ENCODE data around the gene UTP3.

Gene UTP3

DNA sequence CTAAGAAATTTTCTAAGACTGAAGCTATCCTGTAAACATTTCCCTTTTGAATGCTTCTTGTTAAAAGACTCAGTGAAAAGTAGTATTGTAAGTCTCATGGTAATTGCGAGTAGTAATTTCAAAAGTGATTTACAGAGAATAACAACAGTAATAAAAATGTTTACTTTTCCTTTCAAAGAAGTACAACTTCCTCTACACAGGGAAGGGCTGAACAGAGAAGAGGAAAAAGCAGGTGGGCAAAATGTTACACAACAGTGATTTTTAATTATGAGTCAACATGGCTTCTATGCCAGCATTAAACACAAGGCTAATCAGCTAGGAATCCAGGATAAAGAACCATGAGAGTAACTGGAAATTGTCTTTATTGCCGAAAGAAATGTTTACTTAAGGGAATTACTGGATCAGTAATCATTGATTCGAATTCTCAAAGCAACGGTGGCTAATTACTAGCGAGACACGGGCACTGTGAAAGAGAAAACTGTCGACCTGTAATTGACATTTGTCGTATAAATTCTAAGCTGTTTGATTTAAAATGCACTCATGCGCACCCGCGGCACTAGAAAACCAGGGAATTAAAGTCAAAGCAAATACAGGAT lies 15.4 kb downstream of the UTP3 start:
- peak overlapping the region; percentile 98 for H3K4me3 ChIP-seq (ENCODE audit: low read length)

DNA sequence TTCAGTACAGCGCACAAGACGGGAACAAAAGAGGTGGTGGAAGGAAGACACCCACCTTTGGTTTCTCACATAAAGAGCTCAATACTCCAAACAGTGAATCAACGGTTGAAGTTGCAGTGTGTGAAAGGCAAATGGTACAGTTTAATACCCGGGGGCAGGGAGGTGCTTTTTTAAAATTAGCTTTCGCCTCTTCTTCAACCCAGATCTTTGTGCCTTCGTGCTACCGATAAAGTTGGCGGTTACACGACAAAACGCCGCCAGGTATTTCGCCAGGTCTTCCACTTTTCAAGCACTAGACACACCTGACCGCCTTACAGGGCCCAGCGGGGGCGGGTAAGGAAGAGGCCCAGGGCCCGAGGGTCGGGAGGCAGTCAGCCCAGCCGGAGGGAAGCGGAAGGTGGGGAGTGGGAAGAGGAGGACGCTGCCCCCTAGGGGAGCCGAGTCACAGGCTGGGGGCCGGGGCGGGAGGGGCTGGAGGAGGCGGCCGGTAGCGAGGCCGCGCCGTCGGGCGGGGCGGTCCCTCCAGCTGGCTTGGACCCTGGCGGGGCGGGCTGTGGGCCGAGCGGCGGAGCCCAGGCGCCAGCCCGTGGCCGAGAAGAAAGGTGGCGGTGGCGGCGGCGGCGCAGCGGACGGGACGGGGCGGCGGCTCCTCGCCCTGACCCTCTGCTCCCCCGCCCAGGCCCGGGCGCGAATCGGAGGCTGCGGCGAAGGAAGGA lies 16.0 kb downstream of the UTP3 start:
- no peak for TF ChIP-seq ZNF274 (IDR thresholded peaks at IDR 0.05; ENCODE audit: low read depth, low read length)
- peak overlapping the region; percentile 98 for H3K4me3 ChIP-seq (ENCODE audit: low read length)

More for the DNA sequence above, 15.4 kb downstream of the UTP3 start:
- TF ChIP-seq ZNF274 (IDR thresholded peaks at IDR 0.05; ENCODE audit: low read depth, low read length) = no peak

DNA sequence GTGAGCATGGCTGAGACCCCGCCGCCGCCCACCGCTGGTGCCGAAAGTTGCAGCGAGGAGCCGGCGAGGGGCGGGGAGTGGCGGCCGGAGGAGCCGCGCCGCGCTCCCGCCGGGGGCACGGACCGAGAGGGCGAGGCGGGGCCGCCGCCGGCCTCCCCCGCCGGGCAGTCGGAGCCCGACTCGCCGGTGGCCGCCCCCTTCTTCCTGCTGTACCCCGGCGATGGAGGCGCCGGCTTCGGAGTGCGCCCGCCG lies 16.5 kb downstream of the UTP3 start:
- no peak for TF ChIP-seq ZNF274 (IDR thresholded peaks at IDR 0.05; ENCODE audit: low read depth, low read length)
- peak overlapping the region; percentile 98; the same call in 1 of the 2 replicates for H3K4me3 ChIP-seq (ENCODE audit: low read length)

DNA sequence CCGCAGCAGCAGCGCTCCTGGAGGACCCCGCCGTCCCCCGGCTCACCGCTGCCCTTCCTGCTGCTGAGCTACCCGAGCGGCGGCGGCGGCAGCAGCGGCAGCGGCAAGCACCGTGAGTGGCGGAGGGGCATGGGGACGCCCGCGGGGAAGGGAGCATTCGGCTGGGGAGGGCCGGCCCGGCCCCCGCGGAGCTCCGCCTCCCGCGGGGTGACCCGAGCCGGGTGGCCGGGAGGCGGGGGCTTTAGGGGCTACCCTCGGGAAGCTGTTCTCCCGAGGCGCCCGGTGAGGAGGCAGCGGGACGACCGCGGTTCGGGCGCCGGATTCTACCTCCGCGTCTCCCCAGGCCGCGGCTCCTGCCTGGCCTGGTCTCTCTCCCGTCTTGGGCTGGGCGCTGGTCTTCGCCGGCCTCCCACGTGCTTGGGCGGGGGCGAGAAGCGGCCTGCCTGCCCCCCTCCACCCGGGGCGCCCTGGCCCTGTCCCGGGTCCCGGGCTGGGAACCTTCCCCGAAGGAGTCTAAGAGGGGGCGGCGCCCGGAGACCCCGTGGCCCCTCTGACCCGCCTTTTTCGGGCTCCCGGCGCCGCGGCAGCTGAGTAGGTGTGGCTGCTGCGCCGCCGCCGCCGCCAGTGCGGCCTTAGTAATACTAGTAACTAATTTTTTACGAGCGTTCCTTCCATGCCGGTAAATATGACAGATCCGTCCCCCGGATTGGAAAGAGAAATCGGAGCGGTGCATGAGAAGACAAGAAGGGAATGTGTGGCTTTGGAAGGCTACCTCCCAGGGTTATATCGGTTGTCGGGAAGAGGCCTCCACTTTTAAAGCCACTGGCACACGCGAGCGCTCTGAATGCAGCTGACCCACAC lies 17.1 kb downstream of the UTP3 start:
- no peak for TF ChIP-seq ZNF274 (IDR thresholded peaks at IDR 0.05; ENCODE audit: low read depth, low read length)
- H3K4me3 ChIP-seq (ENCODE audit: low read length) = peak overlapping the region; percentile 98

DNA sequence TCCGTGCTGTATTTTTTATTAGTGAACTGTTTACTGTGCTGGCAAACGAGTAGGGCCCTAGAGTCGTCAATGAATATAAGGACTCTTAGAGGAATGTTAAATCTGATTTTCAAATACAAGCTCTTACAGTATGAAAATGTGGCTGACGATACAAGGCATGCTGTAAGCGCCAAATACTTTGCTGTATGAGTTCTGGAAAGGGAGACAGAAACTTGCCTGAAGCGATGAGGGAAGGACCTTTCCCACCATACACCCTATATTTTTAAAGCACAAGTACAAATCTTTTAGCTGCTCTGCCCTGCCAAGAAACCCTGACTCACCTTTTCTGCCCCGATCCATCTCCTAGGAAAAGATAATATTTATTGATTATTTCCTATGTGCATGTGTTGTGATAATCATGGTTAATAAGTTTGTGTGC lies 17.7 kb downstream of the UTP3 start:
- TF ChIP-seq ZNF274 (IDR thresholded peaks at IDR 0.05; ENCODE audit: low read depth, low read length) = no peak

DNA sequence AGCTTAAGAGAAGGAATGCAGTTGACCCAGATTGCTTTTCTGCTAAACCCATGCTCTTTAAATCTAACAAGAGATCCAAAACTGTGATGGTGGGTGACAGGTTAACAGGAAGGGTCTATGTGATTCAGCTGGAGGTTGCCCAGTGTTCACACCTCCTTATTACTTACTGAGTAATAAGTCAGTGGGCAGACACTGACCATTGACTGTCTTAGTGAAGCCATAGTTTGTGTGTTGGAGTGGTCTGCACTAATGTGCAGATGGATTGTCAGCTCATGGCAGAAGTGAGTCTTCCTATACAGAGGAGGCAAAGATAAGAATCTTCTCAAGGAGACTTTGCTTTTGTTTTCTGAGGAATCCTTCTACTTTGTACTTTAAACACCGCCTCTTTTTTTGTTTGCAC lies 18.2 kb downstream of the UTP3 start:
- no peak for TF ChIP-seq ZNF274 (IDR thresholded peaks at IDR 0.05; ENCODE audit: low read depth, low read length)
- H3K4me3 ChIP-seq (ENCODE audit: low read length) = peak overlapping the region; percentile 98

More for the DNA sequence above, 17.7 kb downstream of the UTP3 start:
- H3K4me3 ChIP-seq (ENCODE audit: low read length) = peak overlapping the region; percentile 98

DNA sequence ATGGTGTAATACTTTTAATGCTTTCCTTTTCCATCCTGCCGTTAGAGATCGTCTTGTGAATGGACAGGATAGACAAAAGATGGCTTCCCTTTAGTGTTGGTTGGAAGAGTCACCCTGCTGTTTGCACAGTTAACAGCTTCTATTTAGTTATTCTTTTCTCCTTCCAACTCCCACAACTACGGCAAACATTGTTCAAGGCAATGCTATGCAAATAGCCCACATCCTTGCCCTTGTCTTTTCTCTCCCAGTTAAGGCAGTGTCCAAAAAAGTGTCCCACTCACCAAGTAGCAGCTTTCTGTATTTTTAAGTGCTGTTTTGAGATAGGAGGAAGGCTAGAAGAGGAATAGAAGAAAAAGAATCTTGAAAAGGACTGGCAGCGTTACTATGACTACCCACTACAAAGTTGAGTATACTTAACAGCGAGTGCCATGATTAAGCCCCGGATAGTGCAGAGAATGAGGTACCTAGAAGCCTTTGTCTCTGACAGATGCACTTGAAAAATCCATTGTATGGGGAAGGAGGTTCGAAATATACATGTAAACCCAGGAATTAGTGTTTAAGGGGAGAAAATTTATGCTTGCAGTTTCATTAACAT lies 21.4 kb downstream of the UTP3 start:
- no peak overlapping the region for H3K4me3 ChIP-seq (ENCODE audit: low read length)
- TF ChIP-seq ZNF274 (IDR thresholded peaks at IDR 0.05; ENCODE audit: low read depth, low read length) = no peak

DNA sequence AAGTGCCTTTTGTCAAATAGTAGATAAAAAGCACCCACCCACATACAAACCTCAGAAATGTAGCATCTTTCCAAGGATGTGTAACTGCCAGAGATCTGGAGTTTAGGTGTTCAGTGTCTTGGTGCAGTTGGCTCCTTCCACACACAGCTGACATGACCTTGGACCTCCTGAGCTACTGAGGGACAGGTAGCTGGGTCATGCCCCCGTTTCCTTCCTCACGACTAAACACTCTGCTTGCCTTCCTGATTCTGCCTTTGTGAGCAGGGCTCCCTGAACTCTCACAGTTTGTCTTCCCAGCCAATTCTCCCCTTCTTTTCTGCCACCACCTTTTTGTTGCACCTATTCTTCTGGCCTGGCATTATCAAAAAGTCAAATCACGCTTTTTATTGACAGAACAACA lies 23.3 kb downstream of the UTP3 start:
- no peak for TF ChIP-seq ZNF274 (IDR thresholded peaks at IDR 0.05; ENCODE audit: low read depth, low read length)
- H3K4me3 ChIP-seq (ENCODE audit: low read length) = no peak overlapping the region

DNA sequence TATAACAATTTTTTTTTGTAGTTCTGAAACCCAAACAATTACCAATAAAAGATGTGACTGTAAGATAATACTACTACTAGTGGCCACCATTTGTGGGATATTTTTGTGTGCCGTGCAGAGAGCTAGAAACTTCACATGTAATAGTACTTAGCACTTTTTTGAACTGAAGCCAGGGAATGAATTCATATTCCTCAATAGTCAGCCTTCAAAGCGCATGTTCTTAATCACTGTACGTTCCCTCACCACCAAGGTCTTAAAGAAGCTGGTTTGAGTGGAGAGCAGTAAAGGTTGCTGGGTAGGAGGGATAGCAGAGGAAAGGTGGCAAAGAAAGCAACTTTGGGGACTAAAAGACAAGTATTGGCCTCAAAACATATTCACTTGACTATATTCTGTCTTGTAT lies 23.8 kb downstream of the UTP3 start:
- no peak overlapping the region for H3K4me3 ChIP-seq (ENCODE audit: low read length)
- no peak for TF ChIP-seq ZNF274 (IDR thresholded peaks at IDR 0.05; ENCODE audit: low read depth, low read length)

DNA sequence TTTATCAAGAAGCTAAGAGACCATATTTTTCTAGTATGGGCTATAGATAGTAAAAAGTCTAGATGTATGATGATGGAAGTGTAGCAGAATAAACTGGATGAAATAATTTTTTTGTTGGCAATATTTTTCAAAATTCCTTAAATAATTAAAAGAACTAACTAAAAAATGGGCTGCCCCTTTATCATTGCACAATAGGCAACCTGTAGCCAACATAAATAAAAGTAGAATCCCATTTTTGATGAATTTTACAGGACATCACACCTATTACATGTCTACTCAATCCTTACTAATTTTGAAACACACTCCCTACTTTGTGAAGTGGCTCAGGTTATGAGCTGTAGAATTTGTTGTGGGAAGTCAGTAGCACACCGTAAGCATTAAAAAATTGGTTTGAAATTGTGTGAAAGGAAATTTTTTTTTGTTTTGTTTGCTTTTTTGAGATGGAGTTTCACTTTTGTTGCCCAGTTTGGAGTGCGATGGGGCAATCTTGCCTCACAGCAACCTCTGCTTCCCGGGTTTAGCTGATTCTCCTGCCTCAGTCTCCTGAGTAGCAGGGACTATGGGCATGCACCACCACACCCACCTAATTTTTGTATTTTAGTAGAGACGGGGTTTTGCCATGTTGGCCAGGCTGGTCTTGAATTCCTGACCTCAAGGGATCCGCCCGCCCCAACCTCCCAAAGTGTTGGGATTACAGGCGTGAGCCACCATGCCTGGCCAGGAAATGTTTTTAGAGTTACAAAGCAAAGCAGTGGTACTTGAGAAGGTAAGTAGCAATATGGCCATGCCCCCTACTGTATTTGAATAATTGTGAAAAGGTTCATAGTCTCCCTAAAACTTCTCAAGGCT lies 24.5 kb downstream of the UTP3 start:
- TF ChIP-seq ZNF274 (IDR thresholded peaks at IDR 0.05; ENCODE audit: low read depth, low read length) = no peak
- H3K4me3 ChIP-seq (ENCODE audit: low read length) = peak overlapping the region; percentile 39; the same call in 1 of the 2 replicates

DNA sequence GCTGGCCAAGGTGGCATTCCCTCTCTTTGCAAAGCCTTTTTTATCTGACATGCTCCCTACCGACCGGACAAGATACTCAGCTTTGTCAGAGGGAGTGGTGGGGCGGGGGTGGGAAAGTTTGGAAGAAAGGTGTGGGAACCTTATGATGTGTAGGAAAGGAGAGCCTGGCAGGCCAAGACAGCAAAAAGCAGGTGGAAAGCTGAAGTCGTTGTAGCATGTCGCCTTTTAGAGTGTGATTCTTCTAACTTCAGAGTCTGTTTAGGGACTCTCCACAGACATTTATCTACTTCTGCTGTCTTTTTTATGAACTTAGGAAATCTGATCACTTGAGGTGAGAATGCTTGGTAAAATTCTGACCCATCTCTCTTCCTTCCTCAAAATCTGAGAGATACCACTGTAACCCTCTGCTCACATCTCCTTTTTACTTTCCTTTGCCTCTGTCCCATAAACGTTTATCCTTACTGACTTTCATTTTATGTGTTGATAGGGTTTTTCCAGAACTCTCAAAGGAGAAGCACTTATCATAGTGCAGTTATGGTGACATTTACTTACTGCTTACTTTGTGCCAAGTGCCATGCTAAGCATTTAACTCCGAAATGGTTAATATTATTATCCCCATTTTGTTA lies 25.2 kb downstream of the UTP3 start:
- TF ChIP-seq ZNF274 (IDR thresholded peaks at IDR 0.05; ENCODE audit: low read depth, low read length) = no peak
- H3K4me3 ChIP-seq (ENCODE audit: low read length) = peak overlapping the region; percentile 59; the same call in 1 of the 2 replicates

DNA sequence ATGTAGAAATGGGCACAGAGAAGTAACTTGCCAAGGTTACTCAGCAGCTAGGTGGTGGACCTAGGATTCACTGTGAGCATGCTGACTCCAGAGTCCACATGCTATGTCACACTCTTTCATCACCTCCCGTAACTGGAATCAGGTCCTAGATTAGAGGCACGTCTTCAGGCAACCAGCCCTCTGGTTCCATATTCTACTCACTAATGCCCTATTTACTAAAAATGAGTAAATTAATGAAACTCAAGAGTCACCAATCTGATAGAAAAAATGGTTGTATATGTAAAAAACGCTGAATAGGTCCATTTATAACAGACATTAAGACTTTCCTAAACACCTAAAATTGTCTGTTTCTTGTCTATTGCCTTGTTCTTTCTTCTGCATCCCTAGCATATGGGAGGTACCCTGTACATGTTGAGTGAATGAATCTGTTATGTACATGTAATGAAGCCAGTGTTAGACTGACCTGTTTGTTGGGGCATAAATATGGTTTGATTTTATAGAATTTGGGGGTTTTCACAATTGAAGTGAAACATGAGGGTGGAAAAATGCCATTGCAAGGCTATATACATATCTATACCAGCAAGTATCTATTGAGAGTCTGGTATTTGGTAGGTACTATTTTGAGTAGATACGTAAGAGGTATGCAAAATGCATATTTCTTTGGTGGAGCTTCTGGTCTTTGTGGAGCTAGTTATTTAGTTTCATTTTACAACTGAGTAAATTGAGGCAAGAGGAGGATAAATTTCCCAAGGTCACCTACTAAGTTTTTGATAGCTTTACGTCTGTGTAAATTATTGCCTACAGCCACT lies 26.0 kb downstream of the UTP3 start:
- no peak for TF ChIP-seq ZNF274 (IDR thresholded peaks at IDR 0.05; ENCODE audit: low read depth, low read length)
- peak overlapping the region; percentile 59; the same call in 1 of the 2 replicates for H3K4me3 ChIP-seq (ENCODE audit: low read length)
